Measurements from ENCODE around the gene SDC3.
"Not testable (repeated sequence)": the region's sequence is repeated elsewhere in the genome, so short reads cannot be mapped to it uniquely, and the experiment has no call there.

SDC3 gene, protein sequence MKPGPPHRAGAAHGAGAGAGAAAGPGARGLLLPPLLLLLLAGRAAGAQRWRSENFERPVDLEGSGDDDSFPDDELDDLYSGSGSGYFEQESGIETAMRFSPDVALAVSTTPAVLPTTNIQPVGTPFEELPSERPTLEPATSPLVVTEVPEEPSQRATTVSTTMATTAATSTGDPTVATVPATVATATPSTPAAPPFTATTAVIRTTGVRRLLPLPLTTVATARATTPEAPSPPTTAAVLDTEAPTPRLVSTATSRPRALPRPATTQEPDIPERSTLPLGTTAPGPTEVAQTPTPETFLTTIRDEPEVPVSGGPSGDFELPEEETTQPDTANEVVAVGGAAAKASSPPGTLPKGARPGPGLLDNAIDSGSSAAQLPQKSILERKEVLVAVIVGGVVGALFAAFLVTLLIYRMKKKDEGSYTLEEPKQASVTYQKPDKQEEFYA

GRCh38 chr1:30908696-30909364 lies at the start of gene SDC3:
SDC3 (minus strand) TSS chr1:30908758; CDS start chr1:30908586, 172 bp downstream.
- Histone ChIP-seq H3K27ac (ENCODE audit: low read depth, low read length) (no peak within 1 kb of the TSS), H3K9me3 (ENCODE audit: control insufficient read depth, insufficient read depth, low read length) (no peaks in the 10 kb centered on the region), H3K4me1 (ENCODE audit: control insufficient read depth, insufficient read depth, low read length) (peaks cover 35% of the 10 kb centered on the region), H3K4me3 (ENCODE audit: low read depth, low read length) (peak within 1 kb of the TSS; percentile 61), H3K27me3 (ENCODE audit: control insufficient read depth, insufficient read depth, low read length) (peaks cover 22% of the 10 kb centered on the region), H3K9ac (ENCODE audit: low read depth, low read length) (0 out of 2 replicates have a peak within 1 kb of the TSS, but pooled peaks have one; percentile 32), H3K36me3 (ENCODE audit: control insufficient read depth, insufficient read depth, low read length) (no peaks in the 10 kb centered on the region)

- H3K4me3 ChIP-seq (ENCODE audit: low read depth, low read length), result no peak overlapping the region
- H3K9ac ChIP-seq (ENCODE audit: low read depth, low read length), result no peak overlapping the region
- H3K36me3 ChIP-seq (ENCODE audit: control insufficient read depth, insufficient read depth, low read length), result peaks cover 92% of the 10 kb centered on the region
- H3K4me1 ChIP-seq (ENCODE audit: control insufficient read depth, insufficient read depth, low read length), result no peaks in the 10 kb centered on the region
- H3K9me3 ChIP-seq (ENCODE audit: control insufficient read depth, insufficient read depth, low read length), result no peaks in the 10 kb centered on the region
- H3K27me3 ChIP-seq (ENCODE audit: control insufficient read depth, insufficient read depth, low read length), result no peaks in the 10 kb centered on the region
- no peak overlapping the region for H3K27ac ChIP-seq (ENCODE audit: low read depth, low read length)
Observed at GRCh38 chr1:30957560-30958222, 49.1 kb upstream of the SDC3 start.

DNA sequence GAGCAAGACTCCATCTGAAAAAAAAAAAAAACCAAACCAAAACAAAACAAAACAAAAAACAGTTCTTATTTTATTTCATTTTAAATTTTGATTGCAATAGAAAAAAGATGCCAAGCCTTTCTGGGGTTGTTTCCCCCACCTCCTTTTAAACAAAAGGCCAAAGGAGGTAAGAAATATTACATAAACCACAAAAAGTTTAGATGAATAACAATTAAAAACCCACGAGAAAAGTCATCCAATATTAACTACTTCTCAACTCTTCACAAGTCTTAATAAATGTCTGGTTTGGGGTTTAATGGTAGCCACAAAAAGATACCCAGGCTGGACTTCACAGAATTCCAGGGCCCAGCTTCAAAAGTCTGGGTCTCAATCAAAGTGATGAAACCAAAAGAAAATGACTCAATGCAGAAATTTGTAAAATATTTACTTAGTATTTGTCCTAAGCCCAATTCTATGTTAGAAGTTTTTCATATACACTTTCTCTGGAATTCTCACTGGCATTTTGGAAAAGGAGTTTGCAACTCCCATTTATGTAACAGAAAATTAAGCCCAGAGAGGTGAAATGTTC lies 47.0 kb upstream of the SDC3 start:
- H3K27ac ChIP-seq (ENCODE audit: low read depth, low read length), result no peak overlapping the region
- H3K4me1 ChIP-seq (ENCODE audit: control insufficient read depth, insufficient read depth, low read length), result no peaks in the 10 kb centered on the region
- H3K4me3 ChIP-seq (ENCODE audit: low read depth, low read length), result no peak overlapping the region
- H3K9me3 ChIP-seq (ENCODE audit: control insufficient read depth, insufficient read depth, low read length), result no peaks in the 10 kb centered on the region
- H3K36me3 ChIP-seq (ENCODE audit: control insufficient read depth, insufficient read depth, low read length), result peaks cover 92% of the 10 kb centered on the region
- H3K9ac ChIP-seq (ENCODE audit: low read depth, low read length), result no peak overlapping the region
- no peaks in the 10 kb centered on the region for H3K27me3 ChIP-seq (ENCODE audit: control insufficient read depth, insufficient read depth, low read length)

DNA sequence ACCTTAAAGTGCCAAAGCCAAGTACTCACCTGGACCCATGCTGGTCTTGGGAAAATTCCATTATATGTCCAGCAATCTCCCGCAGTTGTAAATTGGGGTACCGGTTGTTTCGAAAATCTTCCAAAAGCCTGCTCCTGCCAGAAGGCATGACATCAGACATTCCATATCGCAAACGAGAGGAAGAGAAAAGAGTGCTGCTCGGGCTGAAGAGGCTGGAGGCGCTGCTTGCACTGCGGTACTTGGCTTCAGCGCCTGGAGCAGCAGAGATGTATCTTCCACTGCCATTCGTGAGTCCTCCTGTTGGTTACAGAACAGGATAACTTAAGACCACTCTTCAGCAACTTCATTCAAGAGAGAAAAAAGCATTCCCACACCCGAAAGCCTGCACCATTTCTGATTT lies 45.1 kb upstream of the SDC3 start:
- Histone ChIP-seq H3K9me3 (ENCODE audit: control insufficient read depth, insufficient read depth, low read length) (no peaks in the 10 kb centered on the region), H3K4me1 (ENCODE audit: control insufficient read depth, insufficient read depth, low read length) (no peaks in the 10 kb centered on the region), H3K27ac (ENCODE audit: low read depth, low read length) (no peak overlapping the region), H3K27me3 (ENCODE audit: control insufficient read depth, insufficient read depth, low read length) (no peaks in the 10 kb centered on the region), H3K36me3 (ENCODE audit: control insufficient read depth, insufficient read depth, low read length) (peaks cover 88% of the 10 kb centered on the region), H3K9ac (ENCODE audit: low read depth, low read length) (no peak overlapping the region), H3K4me3 (ENCODE audit: low read depth, low read length) (no peak overlapping the region)

GRCh38 chr1:30952098-30952497 lies 43.5 kb upstream of the SDC3 start:
- H3K4me3 ChIP-seq (ENCODE audit: low read depth, low read length), result no peak overlapping the region
- H3K36me3 ChIP-seq (ENCODE audit: control insufficient read depth, insufficient read depth, low read length), result peaks cover 89% of the 10 kb centered on the region
- no peaks in the 10 kb centered on the region for H3K27me3 ChIP-seq (ENCODE audit: control insufficient read depth, insufficient read depth, low read length)
- H3K4me1 ChIP-seq (ENCODE audit: control insufficient read depth, insufficient read depth, low read length), result no peaks in the 10 kb centered on the region
- H3K9me3 ChIP-seq (ENCODE audit: control insufficient read depth, insufficient read depth, low read length), result no peaks in the 10 kb centered on the region
- H3K27ac ChIP-seq (ENCODE audit: low read depth, low read length), result no peak overlapping the region
- no peak overlapping the region for H3K9ac ChIP-seq (ENCODE audit: low read depth, low read length)

DNA sequence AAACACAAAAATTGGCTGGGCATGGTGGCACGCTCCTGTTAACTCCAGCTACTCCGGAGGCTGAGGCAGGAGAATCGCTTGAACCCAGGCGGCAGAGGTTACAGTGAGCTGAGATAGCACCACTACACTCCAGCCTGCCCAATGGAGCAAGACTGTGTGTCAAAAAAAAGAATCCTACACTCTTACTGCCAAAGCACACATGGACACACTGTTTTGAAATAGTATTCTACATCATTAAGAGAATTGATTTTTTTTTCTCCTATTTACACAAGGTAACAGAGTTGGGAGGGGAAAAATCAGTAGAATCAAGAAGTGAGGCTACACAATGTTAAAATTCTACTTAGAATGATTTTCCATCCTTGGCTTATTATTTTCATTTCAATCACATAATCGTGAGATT lies 42.1 kb upstream of the SDC3 start:
- Histone ChIP-seq H3K4me1 (ENCODE audit: control insufficient read depth, insufficient read depth, low read length) (no peaks in the 10 kb centered on the region), H3K9me3 (ENCODE audit: control insufficient read depth, insufficient read depth, low read length) (no peaks in the 10 kb centered on the region), H3K27ac (ENCODE audit: low read depth, low read length) (no peak overlapping the region), H3K9ac (ENCODE audit: low read depth, low read length) (no peak overlapping the region), H3K27me3 (ENCODE audit: control insufficient read depth, insufficient read depth, low read length) (no peaks in the 10 kb centered on the region), H3K36me3 (ENCODE audit: control insufficient read depth, insufficient read depth, low read length) (peaks cover 88% of the 10 kb centered on the region), H3K4me3 (ENCODE audit: low read depth, low read length) (no peak overlapping the region)

DNA sequence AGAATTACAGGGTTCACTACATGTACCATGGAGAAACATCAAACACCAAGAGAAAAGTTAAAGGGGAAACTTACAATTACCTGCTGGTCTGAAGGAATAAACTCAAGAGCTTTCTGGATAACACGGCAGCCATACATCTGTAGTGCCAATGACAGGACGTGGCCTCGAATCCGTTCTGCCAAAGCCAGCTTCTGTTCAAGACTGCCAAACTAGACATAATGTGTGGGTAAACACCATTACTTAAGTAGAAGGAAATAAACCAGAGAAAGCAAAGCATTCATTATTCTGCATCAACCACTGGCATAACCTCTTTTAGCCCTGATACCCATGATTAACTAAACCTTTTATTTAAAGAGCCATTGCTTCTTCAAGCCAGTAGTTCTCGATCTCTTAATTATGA lies 41.5 kb upstream of the SDC3 start:
- Histone ChIP-seq H3K4me3 (ENCODE audit: low read depth, low read length) (no peak overlapping the region), H3K9ac (ENCODE audit: low read depth, low read length) (no peak overlapping the region), H3K4me1 (ENCODE audit: control insufficient read depth, insufficient read depth, low read length) (no peaks in the 10 kb centered on the region), H3K36me3 (ENCODE audit: control insufficient read depth, insufficient read depth, low read length) (peaks cover 90% of the 10 kb centered on the region), H3K9me3 (ENCODE audit: control insufficient read depth, insufficient read depth, low read length) (no peaks in the 10 kb centered on the region), H3K27ac (ENCODE audit: low read depth, low read length) (no peak overlapping the region), H3K27me3 (ENCODE audit: control insufficient read depth, insufficient read depth, low read length) (no peaks in the 10 kb centered on the region)

- H3K27me3 ChIP-seq (ENCODE audit: control insufficient read depth, insufficient read depth, low read length); H3K4me1 ChIP-seq (ENCODE audit: control insufficient read depth, insufficient read depth, low read length); H3K27ac ChIP-seq (ENCODE audit: low read depth, low read length); H3K9me3 ChIP-seq (ENCODE audit: control insufficient read depth, insufficient read depth, low read length); H3K4me3 ChIP-seq (ENCODE audit: low read depth, low read length); H3K9ac ChIP-seq (ENCODE audit: low read depth, low read length): not testable (repeated sequence)
- peaks cover 90% of the 10 kb centered on the region for H3K36me3 ChIP-seq (ENCODE audit: control insufficient read depth, insufficient read depth, low read length)
Observed at GRCh38 chr1:30949487-30949838, 40.9 kb upstream of the SDC3 start.

- H3K4me3 ChIP-seq (ENCODE audit: low read depth, low read length); H3K4me1 ChIP-seq (ENCODE audit: control insufficient read depth, insufficient read depth, low read length); H3K9me3 ChIP-seq (ENCODE audit: control insufficient read depth, insufficient read depth, low read length); H3K27ac ChIP-seq (ENCODE audit: low read depth, low read length); H3K27me3 ChIP-seq (ENCODE audit: control insufficient read depth, insufficient read depth, low read length); H3K9ac ChIP-seq (ENCODE audit: low read depth, low read length): not testable (repeated sequence)
- peaks cover 90% of the 10 kb centered on the region for H3K36me3 ChIP-seq (ENCODE audit: control insufficient read depth, insufficient read depth, low read length)
Observed at GRCh38 chr1:30948813-30949486, 40.4 kb upstream of the SDC3 start.

DNA sequence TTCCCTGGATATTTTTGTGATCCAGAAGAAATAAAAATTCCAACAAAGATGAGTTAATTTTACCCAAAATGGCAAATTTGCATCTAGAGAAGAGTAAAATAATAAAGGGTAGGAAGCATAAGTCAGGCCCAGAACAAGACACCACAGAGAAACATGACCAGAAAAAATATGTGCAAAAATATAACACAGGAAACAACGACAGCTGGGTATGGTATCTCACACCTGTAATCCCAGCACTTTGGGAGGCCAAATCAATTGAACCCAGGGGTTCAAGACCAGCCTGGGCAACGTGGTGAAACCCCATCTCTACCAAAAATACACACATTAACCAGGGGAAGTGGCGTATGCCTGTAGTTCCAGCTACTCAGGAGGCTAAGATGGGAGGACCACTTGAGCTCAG lies 39.7 kb upstream of the SDC3 start:
- Histone ChIP-seq H3K27me3 (ENCODE audit: control insufficient read depth, insufficient read depth, low read length) (no peaks in the 10 kb centered on the region), H3K36me3 (ENCODE audit: control insufficient read depth, insufficient read depth, low read length) (peaks cover 89% of the 10 kb centered on the region), H3K9ac (ENCODE audit: low read depth, low read length) (no peak overlapping the region), H3K9me3 (ENCODE audit: control insufficient read depth, insufficient read depth, low read length) (no peaks in the 10 kb centered on the region), H3K4me3 (ENCODE audit: low read depth, low read length) (no peak overlapping the region), H3K4me1 (ENCODE audit: control insufficient read depth, insufficient read depth, low read length) (no peaks in the 10 kb centered on the region), H3K27ac (ENCODE audit: low read depth, low read length) (no peak overlapping the region)

Data from HUES48 (cell line).